Bone marrow (tissue), 2 donors: ENCODE data around the gene ASRGL1.

Experiments
- DNase-seq, 2 donors: peaks; one replicate each; lab custom pipeline; 2025; lab: John Stamatoyannopoulos, UW

ASRGL1 gene

DNA sequence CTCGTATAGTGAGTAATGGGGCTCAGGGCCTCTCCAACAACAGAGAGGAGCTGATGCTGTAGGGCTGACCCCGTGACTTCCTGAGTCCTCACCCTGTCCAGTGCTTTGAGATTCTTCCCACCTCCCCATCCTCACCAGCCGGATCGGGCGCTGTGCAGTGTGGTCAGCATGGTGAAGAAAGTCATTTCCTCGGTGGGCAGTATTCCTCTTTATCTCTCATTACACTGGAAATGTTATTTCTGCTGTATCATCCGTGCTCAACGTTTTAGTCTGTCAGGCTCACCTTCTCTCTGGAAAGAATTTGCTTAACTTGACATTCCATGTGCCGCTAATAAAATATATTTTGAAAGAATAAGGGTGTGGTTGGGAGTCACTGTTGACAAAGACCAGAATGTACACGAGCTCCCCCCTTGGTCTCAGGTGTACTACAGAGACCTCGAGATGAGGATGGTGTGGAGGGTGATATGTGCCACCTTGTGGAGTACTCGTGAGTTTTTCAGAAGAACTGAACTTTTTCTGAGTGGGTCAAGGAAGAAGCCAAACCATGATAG lies 55.9 kb downstream of the ASRGL1 start:
- no peak for DNase-seq

DNA sequence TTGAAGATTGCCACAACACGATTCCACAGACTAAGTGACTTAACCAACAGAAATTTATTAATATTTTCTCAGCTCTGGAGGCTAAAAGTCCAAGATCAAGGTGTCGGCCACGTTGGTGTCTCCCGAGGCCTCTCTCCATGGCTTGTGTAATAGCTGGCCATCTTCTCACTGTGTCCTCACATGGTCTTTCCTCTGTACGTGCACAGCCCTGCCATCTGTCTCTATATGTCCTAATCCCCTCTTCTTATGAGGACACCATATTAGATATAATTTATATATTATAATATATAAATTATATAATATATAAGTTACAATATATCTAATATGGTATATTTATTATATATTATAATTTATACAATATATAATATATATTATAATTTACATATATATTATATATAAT lies 56.5 kb downstream of the ASRGL1 start:
- DNase-seq = no peak

DNA sequence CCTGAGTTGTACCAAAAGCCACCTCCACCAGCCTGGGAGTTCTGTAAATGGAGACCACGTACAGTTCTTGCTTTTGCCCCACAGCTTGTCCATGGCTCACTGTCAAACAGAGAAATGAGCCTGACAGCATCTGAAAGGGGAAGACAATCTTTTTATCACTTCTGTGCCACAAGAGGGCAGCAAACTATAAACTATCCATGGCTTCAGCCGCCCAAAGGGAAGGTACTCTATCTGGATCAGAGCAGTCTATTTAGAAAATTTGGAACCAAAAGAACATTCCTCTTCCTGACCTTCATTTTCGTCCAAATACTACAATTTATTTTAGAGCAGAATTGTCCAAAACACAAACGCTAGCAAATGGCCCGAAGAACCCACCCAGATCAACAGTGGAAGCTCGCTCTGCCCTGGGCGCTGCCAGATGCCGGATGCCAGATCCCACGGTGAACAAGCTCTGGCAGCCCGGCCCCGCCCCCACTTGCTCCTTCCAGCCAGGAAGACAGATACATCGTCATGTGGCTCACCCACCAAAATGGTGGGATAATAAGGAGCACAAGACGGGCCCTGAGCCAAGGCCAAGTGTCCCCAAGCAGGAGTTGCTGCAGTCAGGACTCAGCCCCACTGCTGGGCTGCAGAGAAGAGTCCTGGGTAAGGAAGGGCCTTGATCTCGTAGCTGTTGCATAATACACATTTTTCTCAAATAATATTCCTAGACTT lies 57.7 kb downstream of the ASRGL1 start:
- peak in 1 of 2 donors; percentile 73 for DNase-seq

DNA sequence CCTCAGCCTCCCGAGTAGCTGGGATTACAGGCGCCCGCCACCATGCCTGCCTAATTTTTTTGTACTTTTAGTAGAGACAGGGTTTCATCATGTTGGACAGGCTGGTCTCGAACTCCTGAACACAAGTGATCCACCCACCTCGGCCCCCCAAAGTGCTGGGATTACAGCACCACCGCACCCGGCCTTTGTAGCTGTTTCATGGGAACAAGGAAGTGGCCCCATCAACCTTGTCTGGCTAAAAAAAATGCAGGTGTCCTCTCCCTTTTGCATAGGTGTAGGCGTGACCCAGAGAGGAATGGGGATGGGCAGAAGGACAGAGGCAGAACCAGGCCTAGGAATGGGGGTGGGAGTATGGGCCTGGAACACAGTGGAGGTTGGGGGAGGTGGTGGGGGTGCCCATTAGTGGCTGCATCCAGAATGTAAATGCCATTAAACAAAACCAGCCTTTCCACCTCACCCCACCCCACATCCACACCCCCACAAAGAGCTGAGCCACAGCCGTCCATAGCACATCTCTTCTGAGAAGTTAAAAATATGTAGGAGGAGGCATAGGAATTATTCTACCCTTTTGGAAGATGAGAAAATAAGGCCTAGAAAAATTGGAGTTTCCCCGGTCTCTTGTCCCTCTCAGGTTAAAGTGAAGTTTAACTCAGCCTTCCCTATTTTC lies 58.8 kb downstream of the ASRGL1 start:
- DNase-seq = no peak

DNA sequence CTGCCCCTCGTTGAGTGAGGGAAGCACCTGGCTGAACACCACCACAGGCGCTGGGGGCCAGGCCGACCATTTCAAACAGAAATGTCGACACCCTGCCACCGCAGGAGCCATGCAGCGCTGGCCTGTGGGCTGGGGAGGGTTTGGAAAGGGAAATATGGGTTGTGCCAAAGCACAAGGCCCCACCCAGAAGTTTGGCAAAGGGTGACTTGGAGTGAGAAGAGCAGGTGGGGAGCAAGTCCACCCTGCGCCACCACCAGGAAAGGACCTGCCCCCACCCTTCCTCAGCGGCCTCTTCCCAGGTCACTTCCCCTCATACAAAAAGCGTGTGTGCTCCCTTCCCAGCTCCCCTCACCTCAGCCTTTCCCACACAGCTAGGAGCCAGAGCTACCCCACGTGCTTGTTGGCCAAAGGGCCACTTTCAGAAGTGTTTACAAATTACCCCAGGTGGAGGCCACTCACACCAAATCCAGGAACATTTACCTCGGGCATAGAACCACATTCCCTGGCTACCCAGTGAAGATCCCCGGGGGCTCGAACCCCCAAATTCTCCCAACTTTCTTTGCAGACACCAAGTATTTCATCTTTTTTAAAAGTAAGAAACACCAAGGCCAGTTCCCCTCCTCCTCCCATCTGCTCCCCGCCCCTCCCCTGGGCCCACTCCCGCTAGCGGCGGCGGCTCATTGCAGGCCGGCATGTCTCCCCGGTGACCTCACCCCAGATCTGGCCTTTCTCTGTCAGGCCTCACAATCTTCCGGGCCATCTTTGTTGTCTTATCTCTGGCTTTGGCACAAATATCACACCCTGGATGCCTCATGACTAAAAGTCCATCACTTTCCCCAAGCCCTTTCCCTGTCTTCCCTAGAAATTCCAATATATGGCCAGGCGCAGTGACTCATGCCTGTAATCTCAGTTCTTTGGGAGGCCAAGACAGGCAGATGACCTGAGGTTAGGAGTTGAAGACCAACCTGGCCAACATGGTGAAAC lies 61.1 kb downstream of the ASRGL1 start:
- no peak for DNase-seq

DNA sequence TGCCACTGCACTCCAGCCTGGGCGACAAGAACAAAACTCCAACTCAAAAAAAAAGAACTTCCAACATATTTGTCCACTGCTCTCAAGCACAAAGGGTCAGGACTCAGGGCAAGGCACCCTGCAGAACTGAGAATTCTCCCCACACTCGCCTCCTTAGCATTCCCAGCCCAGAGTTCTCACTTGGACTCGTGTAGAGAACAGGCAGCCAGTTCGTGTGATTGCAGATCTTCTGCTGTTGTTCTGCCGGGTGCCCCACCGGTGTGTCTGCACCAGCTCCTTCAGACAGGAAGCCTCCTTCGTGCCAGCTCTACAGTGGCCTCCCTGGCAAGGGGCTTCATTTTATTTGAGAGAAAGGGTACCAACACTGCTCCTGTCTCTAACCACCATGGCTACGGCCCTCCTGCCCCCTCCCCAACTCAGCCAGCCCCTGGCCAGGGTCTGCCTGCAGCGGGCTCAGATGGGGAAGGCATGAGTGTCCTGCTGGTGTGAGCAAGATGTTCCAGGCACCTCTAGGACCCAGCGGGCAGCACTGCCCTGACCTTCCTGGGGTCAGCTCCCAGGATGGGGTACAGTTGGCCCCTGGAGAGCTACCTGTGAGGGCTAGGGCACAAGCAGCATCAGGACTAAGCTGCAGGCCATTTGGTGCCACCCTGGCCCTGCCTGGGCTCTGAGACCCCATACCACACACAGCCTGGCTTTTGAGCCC lies 62.1 kb downstream of the ASRGL1 start:
- DNase-seq = no peak

DNA sequence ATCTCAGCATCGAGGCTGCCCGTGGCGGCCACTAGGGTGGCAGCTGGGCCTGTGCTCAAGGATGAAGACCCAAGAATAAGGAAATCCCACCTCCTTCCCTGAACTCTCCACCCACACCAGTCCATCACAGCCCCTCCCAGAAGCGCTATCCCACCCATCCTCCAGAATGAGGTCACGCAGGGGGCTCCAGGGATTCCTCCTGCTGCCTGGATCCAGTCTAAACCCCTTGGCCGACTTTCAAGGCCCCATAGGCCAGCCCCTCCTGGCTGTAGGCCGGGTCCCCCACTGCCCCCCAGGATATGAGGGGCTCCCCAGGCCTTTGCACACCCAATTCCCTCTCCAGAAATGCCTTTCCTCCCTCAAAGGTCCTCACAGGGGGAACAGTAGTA lies 62.6 kb downstream of the ASRGL1 start:
- no peak for DNase-seq

DNA sequence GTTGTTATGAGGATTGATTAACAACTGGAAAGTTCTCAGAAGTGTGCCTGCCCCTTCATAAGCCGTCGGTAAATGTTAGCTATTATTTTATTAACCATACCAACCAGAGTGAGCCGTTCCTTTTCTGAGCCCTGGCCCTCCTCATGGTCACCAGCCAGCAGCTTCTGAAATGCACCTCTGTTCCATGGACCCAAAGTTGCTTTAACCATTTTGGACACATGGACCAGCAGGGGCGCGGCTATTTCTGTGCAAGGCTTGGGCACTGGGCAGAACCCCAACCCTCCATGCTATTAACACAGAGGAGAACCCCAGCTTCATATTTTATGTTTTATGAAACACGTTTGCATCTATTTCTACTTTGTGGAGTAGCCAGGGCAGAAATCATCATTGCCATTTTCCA lies 63.0 kb downstream of the ASRGL1 start:
- no peak for DNase-seq

DNA sequence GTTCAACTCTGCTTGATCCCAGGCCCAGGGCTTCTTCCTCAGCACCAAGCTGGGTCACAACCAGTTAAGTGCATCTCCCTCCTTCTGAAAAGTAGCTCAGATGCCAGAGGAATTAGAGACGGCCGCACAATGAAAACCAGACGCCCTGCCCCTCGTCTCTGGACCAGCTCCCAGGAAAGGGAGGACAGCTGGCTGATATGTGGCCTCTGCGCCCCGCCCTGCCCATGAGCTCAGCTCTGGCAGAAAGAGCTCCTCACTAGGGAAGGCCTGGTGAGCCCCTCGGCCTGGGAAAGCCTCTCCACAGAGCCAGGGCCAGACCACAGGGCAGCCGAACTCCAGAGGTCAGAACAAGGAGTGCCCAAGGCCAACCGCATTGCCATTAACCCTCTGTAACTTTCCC lies 63.5 kb downstream of the ASRGL1 start:
- no peak for DNase-seq

DNA sequence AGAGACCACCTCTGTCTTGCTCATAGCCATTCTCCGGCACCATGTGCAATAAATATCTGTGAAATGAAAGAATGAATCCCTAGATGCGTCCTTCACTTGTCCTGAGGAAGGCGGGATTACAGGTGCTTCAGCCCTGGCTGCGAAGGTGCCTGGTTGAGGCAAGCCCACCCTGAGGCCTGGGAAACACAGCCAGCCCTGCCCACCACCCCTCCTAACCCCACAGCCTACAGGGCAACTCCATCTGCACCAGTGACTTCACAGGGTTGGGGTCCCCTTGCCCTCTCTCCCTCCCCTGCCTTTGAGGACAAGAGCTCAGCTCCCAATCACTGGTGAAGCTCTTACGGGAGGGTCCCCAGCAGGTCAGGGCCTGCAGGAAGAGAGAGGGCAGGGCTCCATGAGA lies 64.1 kb downstream of the ASRGL1 start:
- DNase-seq = no peak

DNA sequence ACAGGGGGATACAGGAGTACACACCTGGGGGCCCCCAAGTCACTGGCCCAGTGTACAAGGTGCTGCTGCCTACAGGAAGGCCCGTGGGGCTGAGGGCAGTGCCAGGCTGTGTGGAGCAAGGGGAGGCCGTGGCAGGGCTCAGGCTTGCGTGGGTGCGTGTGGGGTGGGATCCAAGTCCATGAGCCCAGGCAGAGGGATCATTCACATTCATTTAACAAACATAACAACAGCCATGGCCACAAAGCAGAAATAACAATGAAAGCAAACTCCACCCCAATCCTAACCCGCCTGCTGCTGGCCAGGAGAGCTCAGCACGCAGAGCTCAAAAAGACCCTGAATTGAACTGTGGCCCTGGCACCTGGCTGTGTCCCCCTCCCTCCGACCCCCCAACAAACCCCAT lies 64.6 kb downstream of the ASRGL1 start:
- no peak for DNase-seq

DNA sequence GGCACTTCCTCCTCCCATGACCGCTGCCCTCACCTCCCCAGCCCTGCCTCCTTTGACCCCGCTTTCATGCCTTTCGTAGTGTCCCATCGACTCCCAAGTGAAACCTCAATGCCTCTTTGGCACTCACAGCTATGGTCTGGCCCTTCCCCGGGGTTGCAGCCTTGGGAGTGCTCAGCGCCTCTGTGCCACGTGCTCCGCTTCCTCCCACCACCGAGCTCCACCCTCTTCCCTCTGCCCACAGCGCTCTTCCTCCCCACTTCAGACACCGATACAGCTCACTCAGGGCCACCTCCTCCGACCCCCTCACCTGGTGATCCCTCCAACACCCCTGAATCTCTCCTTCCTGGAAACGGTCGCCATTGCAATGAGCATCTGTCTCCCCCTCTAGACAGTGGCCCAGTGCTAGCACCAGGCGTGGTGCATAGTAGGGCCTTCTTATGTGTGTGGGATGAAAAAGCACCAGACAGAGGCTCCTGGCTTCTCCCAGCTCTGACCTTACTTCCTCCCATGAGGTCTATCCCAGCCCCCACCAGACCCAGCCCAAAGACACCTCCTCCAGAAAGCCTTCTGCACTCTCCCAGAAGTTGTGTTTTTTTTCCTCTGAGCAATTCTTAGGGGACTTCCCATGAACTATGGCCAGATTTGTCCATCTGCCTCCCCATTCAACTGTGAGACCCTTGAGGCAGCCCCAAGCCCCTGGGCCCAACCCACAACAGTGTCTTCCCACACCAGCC lies 65.1 kb downstream of the ASRGL1 start:
- no peak for DNase-seq

DNA sequence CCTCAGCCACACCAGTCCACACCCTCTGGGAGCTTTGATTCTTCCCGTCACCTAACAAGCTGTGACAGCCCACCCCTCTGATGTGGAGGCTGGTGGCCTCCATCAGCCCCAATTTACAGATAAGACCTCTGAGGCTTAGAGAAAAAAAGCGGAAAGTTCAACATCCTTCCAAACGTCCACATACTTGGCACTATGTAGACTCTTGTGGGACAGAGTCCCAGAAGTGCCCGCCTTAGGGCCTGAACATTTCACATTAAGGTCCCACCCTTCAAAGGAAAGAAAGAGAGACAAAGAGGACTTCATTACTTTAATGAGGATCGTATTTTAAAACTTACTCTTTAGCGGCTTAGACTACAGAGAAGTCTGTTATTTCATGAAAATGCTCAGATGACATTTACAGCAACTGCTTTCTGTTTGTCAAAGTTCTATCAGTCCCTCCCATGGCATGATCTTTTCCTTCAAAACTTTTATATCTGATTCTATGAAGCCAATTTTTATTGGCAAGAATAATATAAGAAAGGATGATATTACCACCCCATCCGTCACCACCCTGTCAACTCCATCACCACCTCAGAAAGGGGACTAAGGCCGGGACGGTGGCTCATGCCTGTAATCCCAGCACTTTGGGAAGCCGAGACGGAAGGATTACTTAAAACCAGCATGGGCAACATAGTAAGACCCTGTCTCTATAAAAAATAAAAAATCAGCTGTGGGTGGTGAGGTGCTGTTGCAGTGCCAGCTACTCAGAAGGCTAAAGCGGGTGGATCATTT lies 65.9 kb downstream of the ASRGL1 start:
- no peak for DNase-seq

DNA sequence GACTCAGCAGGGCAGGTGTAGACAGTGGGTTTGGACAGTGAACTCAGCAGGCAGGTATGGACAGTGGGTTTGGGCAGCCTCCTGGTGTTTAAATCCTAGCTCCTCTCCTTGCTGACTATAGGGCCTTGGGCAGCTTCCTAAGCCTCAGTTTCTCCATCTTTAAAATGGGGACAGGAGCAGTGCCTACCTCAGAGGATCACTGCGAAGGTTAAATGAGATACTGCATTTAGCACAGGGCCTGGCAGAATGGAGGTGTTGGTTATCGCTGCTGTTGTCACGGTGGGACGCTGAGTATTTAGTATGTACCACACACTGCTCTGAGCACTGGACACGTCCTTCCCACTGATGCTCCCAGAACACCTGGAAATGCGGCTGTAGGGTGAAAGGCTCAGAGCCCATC lies 67.2 kb downstream of the ASRGL1 start:
- no peak for DNase-seq

DNA sequence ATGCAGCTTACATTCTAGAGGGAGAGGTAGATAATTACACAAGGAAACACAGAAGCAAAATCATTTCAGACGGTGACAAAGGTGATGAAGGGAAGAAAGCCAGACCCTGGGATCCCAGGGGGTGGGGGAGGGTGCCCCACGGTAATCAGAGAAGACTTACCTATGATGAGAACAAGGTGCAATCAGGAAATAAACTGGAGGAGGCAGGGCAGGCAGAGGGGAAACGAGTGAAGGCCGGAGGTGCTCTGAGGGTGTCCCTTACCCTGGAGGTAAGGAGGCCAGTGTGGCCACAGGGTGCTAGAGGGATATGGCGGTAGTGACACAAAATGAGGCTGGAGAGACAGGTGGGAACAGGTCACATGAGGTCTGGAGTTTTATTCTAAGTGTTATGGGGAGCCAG lies 67.7 kb downstream of the ASRGL1 start:
- DNase-seq = no peak

DNA sequence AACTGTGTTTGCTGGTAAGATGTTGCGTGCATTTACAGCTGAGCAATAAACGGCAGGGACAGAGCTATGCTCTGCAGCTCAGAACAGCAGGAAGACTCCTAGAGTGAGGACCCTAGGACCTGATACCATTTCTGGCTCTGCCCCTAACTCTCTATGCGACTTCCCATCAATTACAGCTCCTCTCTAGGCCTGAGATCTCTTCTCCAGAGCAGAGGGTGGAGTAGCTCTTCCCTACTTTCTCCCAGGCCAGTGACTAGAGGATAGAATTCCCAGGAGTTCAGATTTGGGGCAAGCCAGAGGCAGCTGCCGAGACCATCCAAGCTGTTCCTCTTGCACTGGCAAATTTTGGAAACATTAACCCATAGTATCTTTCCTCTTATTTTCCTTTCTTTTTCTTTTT lies 68.8 kb downstream of the ASRGL1 start:
- DNase-seq = no peak

DNA sequence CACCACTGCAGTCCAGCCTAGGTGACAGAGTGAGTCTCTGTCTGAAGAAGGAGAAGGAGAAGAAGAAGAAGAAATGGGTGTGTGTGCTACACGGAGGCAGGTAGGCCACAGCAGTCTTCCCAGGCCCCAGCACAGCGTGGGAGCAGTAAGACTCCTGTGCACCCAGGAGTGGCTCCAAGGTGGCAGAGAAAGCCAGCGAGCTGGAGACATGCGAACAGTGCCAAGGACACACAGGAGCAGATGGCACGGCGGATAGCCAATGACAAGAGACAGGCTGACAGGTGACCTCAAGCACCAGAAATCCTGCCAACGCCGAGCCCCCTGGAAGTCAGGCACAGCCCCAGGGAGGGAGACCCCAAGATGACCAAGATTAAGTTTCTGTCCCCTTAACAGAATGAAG lies 72.6 kb downstream of the ASRGL1 start:
- no peak for DNase-seq

DNA sequence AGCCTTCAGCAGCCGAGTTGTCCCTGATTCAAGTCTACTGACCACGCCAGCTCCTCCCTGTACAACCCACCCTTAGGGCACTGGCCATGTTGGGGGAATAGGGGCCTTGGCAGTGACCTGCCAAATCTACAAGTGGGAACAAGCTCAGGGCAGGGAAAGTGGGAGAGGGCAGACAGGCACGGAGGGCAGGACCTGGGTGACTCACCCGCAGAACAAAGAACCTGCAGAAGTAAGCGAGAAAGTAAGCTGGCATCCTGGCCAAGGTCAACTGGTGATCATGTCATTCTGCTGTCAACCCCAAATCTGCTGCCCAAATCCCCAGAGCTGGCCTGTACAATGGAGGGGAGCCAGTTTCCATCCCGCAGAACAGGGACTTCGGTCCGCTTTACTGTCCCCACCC lies 73.7 kb downstream of the ASRGL1 start:
- no peak for DNase-seq

DNA sequence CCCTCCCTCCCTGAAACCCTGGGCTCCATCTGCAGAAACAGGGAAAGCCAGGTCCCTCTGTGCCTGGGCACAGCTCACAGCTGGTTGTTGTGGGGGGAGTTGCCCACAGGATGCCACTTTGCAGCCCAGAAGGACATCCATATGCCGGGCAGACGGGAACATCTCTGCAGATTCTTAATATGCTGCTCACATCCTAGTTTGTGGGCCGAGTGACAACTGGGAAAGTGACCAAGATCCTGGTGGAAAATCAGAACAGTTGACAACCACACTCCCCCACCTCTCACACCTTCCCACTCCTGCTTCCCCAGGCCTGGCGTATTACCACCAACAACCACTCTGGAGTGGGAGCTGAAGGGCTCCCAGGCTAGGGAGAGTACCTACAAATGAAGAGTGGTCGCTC lies 74.3 kb downstream of the ASRGL1 start:
- DNase-seq = no peak

DNA sequence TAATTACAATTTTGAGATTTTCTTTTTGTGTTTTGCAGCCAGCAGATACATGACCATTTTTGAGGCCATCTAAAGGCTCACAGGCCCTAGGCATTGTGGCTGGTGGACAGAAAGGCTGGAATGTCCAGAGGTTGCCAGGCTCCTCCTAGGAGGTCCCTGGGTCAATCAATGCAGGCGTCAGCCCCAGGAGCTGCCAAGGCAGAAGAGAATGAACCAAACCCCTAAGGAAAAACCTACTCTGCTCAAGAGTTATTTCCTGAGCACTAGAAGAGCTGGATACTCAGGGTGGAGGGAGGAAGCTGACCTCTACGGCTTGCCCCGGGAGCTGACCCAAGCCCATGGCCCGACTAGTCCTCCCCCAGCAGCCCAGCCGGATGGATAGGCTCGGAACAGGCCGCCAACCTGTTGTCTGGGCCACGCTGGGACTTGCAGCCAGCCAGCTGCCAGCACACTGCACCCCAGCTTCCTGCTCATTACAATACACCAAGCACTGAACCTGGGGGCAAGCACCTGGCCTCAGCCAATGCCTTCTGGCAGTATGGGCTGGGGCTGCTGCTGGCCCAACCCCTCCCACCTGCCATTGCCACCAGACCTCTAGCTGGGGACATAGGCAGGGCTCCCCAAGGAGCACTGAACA lies 75.9 kb downstream of the ASRGL1 start:
- DNase-seq = no peak
